GM19099 (cell line): ENCODE results near the gene CDCP1.

Source experiments
- POLR2A ChIP-seq: IDR thresholded peaks from 3 replicates; pipeline ENCODE4 v1.6.1; 2011; ENCODE audit warnings: low read depth; ENCODE audit not compliant: insufficient read length; ENCODE audit errors: extremely low read depth

The CDCP1 gene

GRCh38 chr3:45130476-45130875 is 15.7 kb downstream of the CDCP1 start:
- no peak for TF ChIP-seq POLR2A

GRCh38 chr3:45128950-45129349 is 17.2 kb downstream of the CDCP1 start:
- no peak for TF ChIP-seq POLR2A

GRCh38 chr3:45127130-45127822 is 18.9 kb downstream of the CDCP1 start:
- TF ChIP-seq POLR2A = no peak

GRCh38 chr3:45126730-45127129 is 19.4 kb downstream of the CDCP1 start:
- no peak for TF ChIP-seq POLR2A

GRCh38 chr3:45125550-45126026 is 20.6 kb downstream of the CDCP1 start:
- TF ChIP-seq POLR2A = no peak

- TF ChIP-seq POLR2A = no peak
These were observed 21.2 kb downstream of the CDCP1 start for GRCh38 chr3:45124956-45125355.

- TF ChIP-seq POLR2A = no peak
These were observed 21.8 kb downstream of the CDCP1 start for GRCh38 chr3:45124352-45124751.

GRCh38 chr3:45123581-45124269 is 22.5 kb downstream of the CDCP1 start:
- TF ChIP-seq POLR2A = no peak

- no peak for TF ChIP-seq POLR2A
These were observed 23.1 kb downstream of the CDCP1 start for GRCh38 chr3:45123030-45123429.

GRCh38 chr3:45120359-45121158 is 25.6 kb downstream of the CDCP1 start:
- no peak for TF ChIP-seq POLR2A

- no peak for TF ChIP-seq POLR2A
These were observed 26.3 kb downstream of the CDCP1 start for GRCh38 chr3:45119824-45120358.

- TF ChIP-seq POLR2A = no peak
These were observed 26.8 kb downstream of the CDCP1 start for GRCh38 chr3:45119376-45119775.

GRCh38 chr3:45118615-45119071 is 27.5 kb downstream of the CDCP1 start:
- no peak for TF ChIP-seq POLR2A

- TF ChIP-seq POLR2A = no peak
These were observed 29.8 kb downstream of the CDCP1 start for GRCh38 chr3:45116350-45116749.

GRCh38 chr3:45113625-45114050 is 32.5 kb downstream of the CDCP1 start:
- no peak for TF ChIP-seq POLR2A
